Endothelial cell of umbilical vein (primary cell): ENCODE measurements around the gene SCUBE3. TPM values are rescaled to one million over a fixed set of nuclear protein-coding genes. Genes with fewer than 3 reads are reported as not detected.

ENCODE experiments used
- BruUV-seq: library from RNA; stranded (reverse); fragments of 400-500 nt; replicated peaks from 2 replicates; lab custom pipeline; 2021; lab: Mats Ljungman, UMichigan
- CTCF ChIA-PET: fragments of 300-600, 350-600 bp; sonication (Branson Sonifier 250); formaldehyde crosslinking; loops from one replicate; lab custom pipeline; 2021; ENCODE audit warnings: antibody characterized with exemption, inconsistent platforms; lab: Charles Lee
- POLR2A ChIA-PET: fragments of 300-600, 350-600 bp; sonication (Branson Sonifier 250); formaldehyde crosslinking; loops from one replicate; lab custom pipeline; 2021; ENCODE audit warnings: antibody characterized with exemption, inconsistent platforms; lab: Charles Lee
- DNase-seq: peaks from one replicate; pipeline ENCODE4 v3.0.0-alpha.2; 2011; ENCODE audit warnings: low read depth, low spot score
- FAIRE-seq: peaks from 2 replicates; lab custom pipeline; 2011; peaks lifted over from hg19 to GRCh38; lab: Jason Lieb, UNC
- H2AFZ ChIP-seq: 2 replicates; pipeline ENCODE4 v1.6.0; 2012; ENCODE audit warnings: low read depth, low read length, control low read depth, inconsistent platforms
- H3K27ac ChIP-seq: 2 replicates; pipeline ENCODE4 v1.5.1; 2011; ENCODE audit warnings: low read depth, mild to moderate bottlenecking, control low read depth, low read length, moderate library complexity; ENCODE audit not compliant: insufficient read depth
- H3K27me3 ChIP-seq, 2 experiments: 2 replicates each; pipeline versions ENCODE4 v1.6.0 to v1.6.1; 2011; ENCODE audit warnings: low read length in 2 of 2, mixed read lengths in 1 of 2; ENCODE audit not compliant: control insufficient read depth in 2 of 2, insufficient read depth in 2 of 2
- H3K36me3 ChIP-seq, 2 experiments: 2 replicates in 1 of 2; 3 replicates in 1 of 2; pipeline ENCODE4 v1.5.1; 2011; ENCODE audit warnings: low read length in 2 of 2, mild to moderate bottlenecking in 1 of 2, moderate library complexity in 1 of 2; ENCODE audit not compliant: control insufficient read depth in 2 of 2, insufficient read depth in 2 of 2; ENCODE audit errors: extremely low read depth in 1 of 2
- H3K4me1 ChIP-seq: 3 replicates; pipeline ENCODE4 v1.5.1; 2011; ENCODE audit warnings: mild to moderate bottlenecking, low read length; ENCODE audit not compliant: control insufficient read depth, insufficient read depth; ENCODE audit errors: extremely low read depth
- H3K4me2 ChIP-seq: 2 replicates; pipeline ENCODE4 v1.6.1; 2011; ENCODE audit warnings: low read length, control low read depth, mixed read lengths; ENCODE audit not compliant: insufficient read depth
- H3K4me3 ChIP-seq, 3 experiments: fragments of 200-600 bp in 1 of 3; sonication (generic), shearing (Covaris generic) in 1 of 3; replicated peaks in 1 of 3; 2 replicates each; pipeline ENCODE4 v1.5.1; 2011 to 2016; ENCODE audit warnings: control low read depth in 3 of 3, low read length in 3 of 3, mild to moderate bottlenecking in 2 of 3, inconsistent platforms in 1 of 3, low read depth in 1 of 3, moderate library complexity in 1 of 3; ENCODE audit not compliant: insufficient read depth in 1 of 3
- H3K79me2 ChIP-seq: 2 replicates; pipeline ENCODE4 v1.6.0; 2012; ENCODE audit warnings: low read length, inconsistent platforms; ENCODE audit not compliant: control insufficient read depth, insufficient read depth
- H3K9ac ChIP-seq: replicated peaks from 2 replicates; pipeline ENCODE3; 2011; ENCODE audit warnings: low read length, control low read depth; ENCODE audit not compliant: insufficient read depth; ENCODE audit errors: extremely low read depth
- H3K9me1 ChIP-seq: replicated peaks from 3 replicates; pipeline ENCODE4 v1.6.0; 2011; ENCODE audit warnings: mild to moderate bottlenecking, low read length; ENCODE audit not compliant: control insufficient read depth, insufficient read depth; ENCODE audit errors: extremely low read depth
- H3K9me3 ChIP-seq: replicated peaks from 2 replicates; pipeline ENCODE4 v1.5.1; 2012; ENCODE audit warnings: low read length, inconsistent platforms; ENCODE audit not compliant: control insufficient read depth, insufficient read depth
- H4K20me1 ChIP-seq: replicated peaks from 2 replicates; pipeline ENCODE3; 2011; ENCODE audit warnings: mild to moderate bottlenecking, low read length; ENCODE audit not compliant: control insufficient read depth, insufficient read depth; ENCODE audit errors: extremely low read depth
- EZH2 ChIP-seq: IDR thresholded peaks from 2 replicates; pipeline ENCODE4 v1.6.1; 2012; ENCODE audit warnings: borderline replicate concordance, low read depth, mild to moderate bottlenecking, moderate library complexity, low read length, inconsistent platforms; ENCODE audit not compliant: severe bottlenecking
- FOS ChIP-seq: IDR thresholded peaks from 2 replicates; pipeline ENCODE4 v1.6.1; 2011; ENCODE audit warnings: mild to moderate bottlenecking, low read length, moderate library complexity, borderline replicate concordance; ENCODE audit not compliant: insufficient read depth
- GATA2 ChIP-seq: IDR thresholded peaks from 2 replicates; pipeline ENCODE4 v1.7.0; 2011; ENCODE audit warnings: low read depth, mild to moderate bottlenecking, moderate library complexity, mixed read lengths, low read length; ENCODE audit not compliant: insufficient read length, insufficient read depth
- JUN ChIP-seq: IDR thresholded peaks from 2 replicates; pipeline ENCODE4 v1.6.1; 2011; ENCODE audit warnings: borderline replicate concordance, low read depth; ENCODE audit not compliant: insufficient read length, insufficient read depth
- MYC ChIP-seq: IDR thresholded peaks from one replicate; pipeline ENCODE4 v1.6.1; 2011; ENCODE audit warnings: mild to moderate bottlenecking, low read depth, low read length
- POLR2A ChIP-seq: IDR thresholded peaks from 2 replicates; pipeline ENCODE4 v1.6.1; 2012; ENCODE audit warnings: low read depth, mild to moderate bottlenecking, control low read depth, low read length
- POLR2AphosphoS5 ChIP-seq: IDR thresholded peaks from 2 replicates; pipeline ENCODE4 v1.6.1; 2012; ENCODE audit warnings: low read depth, mild to moderate bottlenecking, control low read depth, low read length, moderate library complexity; ENCODE audit not compliant: insufficient read depth
- dilution Hi-C: fragments of 300-500 bp; cut with MboI; formaldehyde crosslinking; loops from one replicate; pipeline ENCODE4 v1.15.0; 2019; ENCODE audit warnings: low sequenced_read_pairs; ENCODE audit not compliant: extremely low pct_ligation_motif_present
- intact Hi-C: fragments of 100-400 bp; cut with micrococcal nuclease; formaldehyde crosslinking; loops from one replicate; pipeline ENCODE4 v1.10.0; 2022
- polyA plus RNA-seq, 4 experiments: library from polyadenylated mRNA; depleted of rRNA in 3 of 4; stranded (reverse) in 3 of 4; unstranded in 1 of 4; fragments of >200 nt; gene quantifications; 2 replicates each; pipeline versions ENCODE4 v1.2.1 to v1.2.3, GENCODE V29; 2011 to 2012; ENCODE audit warnings: missing spikeins in 1 of 4
- total RNA-seq: library from RNA; stranded (reverse); gene quantifications from 2 replicates; pipeline ENCODE4 v1.2.3, GENCODE V29; 2021
- TF ChIP-seq, protein P1 (sequence below), 2 donors: IDR thresholded peaks; 1 replicate in 1 of 2; 2 replicates in 1 of 2; pipeline ENCODE4 v1.5.1; 2011; ENCODE audit warnings: low read length in 2 of 2, mild to moderate bottlenecking in 2 of 2, moderate library complexity in 2 of 2, control low read depth in 1 of 2, inconsistent platforms in 1 of 2, low read depth in 1 of 2; ENCODE audit not compliant: insufficient read depth in 1 of 2; ENCODE audit errors: extremely low read depth in 1 of 2
- TF ChIP-seq, protein P2 (sequence below): IDR thresholded peaks from 2 replicates; pipeline ENCODE4 v1.6.1; 2011; ENCODE audit not compliant: insufficient read depth, insufficient read length

Gene SCUBE3
- total and polyA plus RNA-seq, 2 donors (not counting 3 experiments of a cell fraction or from before 2014, with no cell fraction given) = 1.1 to 1.5 TPM

DNA sequence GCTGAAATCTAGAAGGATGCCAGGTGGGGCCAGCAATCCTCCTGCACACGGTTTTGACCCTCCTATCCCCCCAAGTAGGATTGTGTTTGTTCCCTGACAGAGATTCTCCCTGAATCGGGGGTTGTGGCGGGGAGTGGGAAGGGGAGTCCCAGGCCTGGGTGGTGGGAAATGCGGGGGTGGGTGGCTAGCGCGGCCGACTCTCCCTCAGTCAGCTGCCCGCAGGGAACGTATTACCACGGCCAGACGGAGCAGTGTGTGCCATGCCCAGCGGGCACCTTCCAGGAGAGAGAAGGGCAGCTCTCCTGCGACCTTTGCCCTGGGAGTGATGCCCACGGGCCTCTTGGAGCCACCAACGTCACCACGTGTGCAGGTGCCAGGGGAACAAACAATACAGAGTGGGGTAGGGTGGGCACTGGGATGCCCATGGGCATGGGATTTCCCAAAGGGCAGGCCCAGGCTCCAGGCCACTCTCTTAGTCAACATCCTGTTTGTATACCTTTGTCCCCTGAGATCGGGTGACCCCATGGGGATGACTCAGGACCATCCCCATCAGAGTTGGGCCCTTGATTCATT is 29.7 kb downstream of the SCUBE3 start:
- no peak overlapping the region for H3K9ac ChIP-seq
- TF ChIP-seq MYC = no peak
- TF ChIP-seq POLR2A = no peak
- TF ChIP-seq POLR2AphosphoS5 = no peak
- TF ChIP-seq EZH2 = no peak
- TF ChIP-seq, protein P1, sequence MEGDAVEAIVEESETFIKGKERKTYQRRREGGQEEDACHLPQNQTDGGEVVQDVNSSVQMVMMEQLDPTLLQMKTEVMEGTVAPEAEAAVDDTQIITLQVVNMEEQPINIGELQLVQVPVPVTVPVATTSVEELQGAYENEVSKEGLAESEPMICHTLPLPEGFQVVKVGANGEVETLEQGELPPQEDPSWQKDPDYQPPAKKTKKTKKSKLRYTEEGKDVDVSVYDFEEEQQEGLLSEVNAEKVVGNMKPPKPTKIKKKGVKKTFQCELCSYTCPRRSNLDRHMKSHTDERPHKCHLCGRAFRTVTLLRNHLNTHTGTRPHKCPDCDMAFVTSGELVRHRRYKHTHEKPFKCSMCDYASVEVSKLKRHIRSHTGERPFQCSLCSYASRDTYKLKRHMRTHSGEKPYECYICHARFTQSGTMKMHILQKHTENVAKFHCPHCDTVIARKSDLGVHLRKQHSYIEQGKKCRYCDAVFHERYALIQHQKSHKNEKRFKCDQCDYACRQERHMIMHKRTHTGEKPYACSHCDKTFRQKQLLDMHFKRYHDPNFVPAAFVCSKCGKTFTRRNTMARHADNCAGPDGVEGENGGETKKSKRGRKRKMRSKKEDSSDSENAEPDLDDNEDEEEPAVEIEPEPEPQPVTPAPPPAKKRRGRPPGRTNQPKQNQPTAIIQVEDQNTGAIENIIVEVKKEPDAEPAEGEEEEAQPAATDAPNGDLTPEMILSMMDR (IDR thresholded peaks at IDR 0.05; ENCODE audit: extremely low read depth in 1 of 2, insufficient read depth in 1 of 2, low read depth in 1 of 2, low read length in 2 of 2) = no peak
- no peak for TF ChIP-seq GATA2
- no peak for TF ChIP-seq JUN
- TF ChIP-seq, protein P2, sequence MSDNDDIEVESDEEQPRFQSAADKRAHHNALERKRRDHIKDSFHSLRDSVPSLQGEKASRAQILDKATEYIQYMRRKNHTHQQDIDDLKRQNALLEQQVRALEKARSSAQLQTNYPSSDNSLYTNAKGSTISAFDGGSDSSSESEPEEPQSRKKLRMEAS = no peak
- no peak for TF ChIP-seq FOS
- FAIRE-seq (no peak), DNase-seq (no peak)
- H3K27me3 ChIP-seq = no peaks in the 10 kb centered on the region
- no peak overlapping the region for H3K27ac ChIP-seq
- no peak overlapping the region for H3K4me2 ChIP-seq
- BruUV-seq = no TSS peak
- no peak overlapping the region for H2AFZ ChIP-seq
- ChIA-PET POLR2A (no interaction called here), CTCF (interaction anchor here (7.8 kb wide), 1 partner anchor 38 kb away, joined by 113 read pairs; no protein-coding TSS in a partner anchor)
- intact Hi-C loops = no loop called here
- H3K36me3 ChIP-seq = peaks cover 0 to 5% of the 10 kb centered on the region in 2 experiments
- no peak overlapping the region for H3K4me3 ChIP-seq
- no peaks in the 10 kb centered on the region for H3K79me2 ChIP-seq
- no peaks in the 10 kb centered on the region for H3K9me1 ChIP-seq
- no peaks in the 10 kb centered on the region for H3K9me3 ChIP-seq
- H3K4me1 ChIP-seq = peaks cover 15% of the 10 kb centered on the region
- H4K20me1 ChIP-seq = no peaks in the 10 kb centered on the region
- dilution Hi-C loops = no loop called here
